Astrocyte (in vitro differentiated cells and primary cell): ENCODE results near the gene THAP6. TPM values are rescaled to one million over a fixed set of nuclear protein-coding genes. Genes with fewer than 3 reads are reported as not detected.
"Not testable (repeated sequence)": the region's sequence is repeated elsewhere in the genome, so short reads cannot be mapped to it uniquely, and the experiment has no call there.

ENCODE experiments used
- DNase-seq: peaks from one replicate; pipeline ENCODE4 v3.0.0-alpha.2; 2010; ENCODE audit warnings: low read depth
- FAIRE-seq: peaks from 2 replicates; lab custom pipeline; 2011; peaks lifted over from hg19 to GRCh38; lab: Jason Lieb, UNC
- H2AFZ ChIP-seq: 2 replicates; pipeline ENCODE4 v1.6.0; 2012; ENCODE audit warnings: low read depth, low read length, inconsistent platforms
- H3K27ac ChIP-seq: 2 replicates; pipeline ENCODE4 v1.5.1; 2011; ENCODE audit warnings: low read depth, low read length, inconsistent platforms
- H3K27me3 ChIP-seq: 2 replicates; pipeline ENCODE4 v1.6.0; 2011; ENCODE audit warnings: low read length, inconsistent platforms; ENCODE audit not compliant: insufficient read depth
- H3K36me3 ChIP-seq: 2 replicates; pipeline ENCODE4 v1.5.1; 2011; ENCODE audit warnings: low read length, inconsistent platforms; ENCODE audit not compliant: insufficient read depth
- H3K4me1 ChIP-seq: 2 replicates; pipeline ENCODE4 v1.5.1; 2011; ENCODE audit warnings: low read length, inconsistent platforms; ENCODE audit not compliant: insufficient read depth
- H3K4me2 ChIP-seq: 2 replicates; pipeline ENCODE4 v1.6.0; 2012; ENCODE audit warnings: low read length, inconsistent platforms
- H3K4me3 ChIP-seq: 2 replicates; pipeline ENCODE4 v1.5.1; 2011; ENCODE audit warnings: low read depth, mild to moderate bottlenecking, low read length, inconsistent platforms; ENCODE audit not compliant: insufficient read depth
- H3K79me2 ChIP-seq: 2 replicates; pipeline ENCODE4 v1.6.0; 2012; ENCODE audit warnings: mild to moderate bottlenecking, low read length, inconsistent platforms; ENCODE audit not compliant: insufficient read depth
- H3K9ac ChIP-seq: 2 replicates; pipeline ENCODE4 v1.6.0; 2012; ENCODE audit warnings: mild to moderate bottlenecking, low read length, inconsistent platforms
- H3K9me3 ChIP-seq: 2 replicates; pipeline ENCODE4 v1.5.1; 2012; ENCODE audit warnings: low read depth, mild to moderate bottlenecking, low read length, inconsistent platforms; ENCODE audit not compliant: insufficient read depth
- H4K20me1 ChIP-seq: 2 replicates; pipeline ENCODE4 v1.6.0; 2012; ENCODE audit warnings: low read length, inconsistent platforms; ENCODE audit not compliant: insufficient read depth
- H3K27ac Mint-ChIP-seq: one replicate; pipeline ENCODE4 v1.8.0; 2021; ENCODE audit warnings: mild to moderate bottlenecking, mixed read lengths; ENCODE audit not compliant: unreplicated experiment
- H3K27me3 Mint-ChIP-seq: one replicate; pipeline ENCODE4 v1.8.0; 2021; ENCODE audit warnings: low read depth, mixed read lengths; ENCODE audit not compliant: unreplicated experiment
- H3K36me3 Mint-ChIP-seq: one replicate; pipeline ENCODE4 v1.8.0; 2021; ENCODE audit warnings: low read depth, mixed read lengths; ENCODE audit not compliant: unreplicated experiment
- H3K4me1 Mint-ChIP-seq: one replicate; pipeline ENCODE4 v1.8.0; 2021; ENCODE audit warnings: low read depth, mixed read lengths; ENCODE audit not compliant: unreplicated experiment
- H3K4me3 Mint-ChIP-seq: one replicate; pipeline ENCODE4 v1.8.0; 2021; ENCODE audit warnings: mild to moderate bottlenecking, moderate library complexity, mixed read lengths; ENCODE audit not compliant: unreplicated experiment
- H3K9me3 Mint-ChIP-seq: one replicate; pipeline ENCODE4 v1.8.0; 2021; ENCODE audit warnings: mild to moderate bottlenecking, mixed read lengths; ENCODE audit not compliant: unreplicated experiment
- EZH2 ChIP-seq: IDR thresholded peaks from 2 replicates; pipeline ENCODE4 v1.6.1; 2012; ENCODE audit warnings: mild to moderate bottlenecking, low read length, inconsistent platforms; ENCODE audit not compliant: insufficient read depth
- total RNA-seq: library from RNA; stranded (reverse); gene quantifications from 2 replicates; pipeline ENCODE4 v1.2.1, GENCODE V29; 2021
- TF ChIP-seq, protein P1 (sequence below): IDR thresholded peaks from 2 replicates; pipeline ENCODE4 v1.5.1; 2011; ENCODE audit warnings: low read depth, mild to moderate bottlenecking, inconsistent platforms, low read length, moderate library complexity; ENCODE audit not compliant: insufficient read depth

THAP6 gene
- total RNA-seq, 1 donor from 2014 or later = 17.0 TPM

DNA sequence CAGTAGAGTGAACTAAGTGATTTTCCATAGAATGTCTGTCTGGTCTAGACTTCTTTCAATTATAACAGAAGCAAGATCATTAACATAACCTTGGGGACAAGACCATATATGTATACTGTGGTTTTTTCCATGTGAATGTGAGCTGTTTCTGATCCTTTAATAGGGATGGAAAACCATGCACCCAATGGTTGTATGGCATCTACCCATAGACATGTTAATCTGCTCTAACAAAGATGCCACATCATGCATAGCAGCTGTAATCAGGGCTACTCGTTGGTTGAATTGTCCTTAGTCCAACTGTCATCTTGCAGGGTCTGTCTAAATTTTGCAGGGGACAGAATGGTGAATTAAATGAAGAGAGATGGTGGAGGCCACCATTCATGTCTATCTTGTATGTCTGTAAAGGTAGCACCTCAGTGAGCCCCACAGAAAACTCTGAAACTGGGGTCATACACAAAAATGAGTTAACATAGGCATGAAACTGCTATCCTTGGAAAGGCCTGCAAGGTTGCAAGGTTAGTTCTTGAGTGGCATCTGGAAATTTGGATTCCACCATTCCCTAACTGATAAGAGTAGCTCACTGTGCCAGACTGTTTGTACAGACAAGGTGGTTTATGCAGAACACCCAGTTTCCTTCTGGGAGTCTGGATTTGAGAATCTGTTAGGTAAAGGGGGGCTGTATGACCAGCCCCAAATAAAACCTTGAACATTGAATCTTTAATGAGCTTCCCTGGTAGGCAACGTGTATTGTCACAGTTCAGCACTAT lies 16.5 kb downstream of the THAP6 start:
- Histone ChIP-seq H3K27me3 (no peaks in the 10 kb centered on the region), H2AFZ (no peak overlapping the region), H3K79me2 (no peaks in the 10 kb centered on the region), H3K4me1 (no peaks in the 10 kb centered on the region), H3K36me3 (peaks cover 9% of the 10 kb centered on the region), H3K4me2 (no peak overlapping the region), H4K20me1 (no peaks in the 10 kb centered on the region), H3K9ac (no peak overlapping the region), H3K27ac (no peak overlapping the region), H3K4me3 (no peak overlapping the region), H3K9me3 (no peaks in the 10 kb centered on the region)
- H3K4me3 Mint-ChIP-seq = no peak overlapping the region
- DNase-seq = no peak
- H3K27ac Mint-ChIP-seq = no peak overlapping the region
- no peak for FAIRE-seq
- peaks cover 16% of the 10 kb centered on the region for H3K9me3 Mint-ChIP-seq
- peaks cover 40% of the 10 kb centered on the region for H3K36me3 Mint-ChIP-seq
- no peaks in the 10 kb centered on the region for H3K27me3 Mint-ChIP-seq
- no peaks in the 10 kb centered on the region for H3K4me1 Mint-ChIP-seq
- TF ChIP-seq, protein P1, sequence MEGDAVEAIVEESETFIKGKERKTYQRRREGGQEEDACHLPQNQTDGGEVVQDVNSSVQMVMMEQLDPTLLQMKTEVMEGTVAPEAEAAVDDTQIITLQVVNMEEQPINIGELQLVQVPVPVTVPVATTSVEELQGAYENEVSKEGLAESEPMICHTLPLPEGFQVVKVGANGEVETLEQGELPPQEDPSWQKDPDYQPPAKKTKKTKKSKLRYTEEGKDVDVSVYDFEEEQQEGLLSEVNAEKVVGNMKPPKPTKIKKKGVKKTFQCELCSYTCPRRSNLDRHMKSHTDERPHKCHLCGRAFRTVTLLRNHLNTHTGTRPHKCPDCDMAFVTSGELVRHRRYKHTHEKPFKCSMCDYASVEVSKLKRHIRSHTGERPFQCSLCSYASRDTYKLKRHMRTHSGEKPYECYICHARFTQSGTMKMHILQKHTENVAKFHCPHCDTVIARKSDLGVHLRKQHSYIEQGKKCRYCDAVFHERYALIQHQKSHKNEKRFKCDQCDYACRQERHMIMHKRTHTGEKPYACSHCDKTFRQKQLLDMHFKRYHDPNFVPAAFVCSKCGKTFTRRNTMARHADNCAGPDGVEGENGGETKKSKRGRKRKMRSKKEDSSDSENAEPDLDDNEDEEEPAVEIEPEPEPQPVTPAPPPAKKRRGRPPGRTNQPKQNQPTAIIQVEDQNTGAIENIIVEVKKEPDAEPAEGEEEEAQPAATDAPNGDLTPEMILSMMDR = no peak
- TF ChIP-seq EZH2 = no peak

DNA sequence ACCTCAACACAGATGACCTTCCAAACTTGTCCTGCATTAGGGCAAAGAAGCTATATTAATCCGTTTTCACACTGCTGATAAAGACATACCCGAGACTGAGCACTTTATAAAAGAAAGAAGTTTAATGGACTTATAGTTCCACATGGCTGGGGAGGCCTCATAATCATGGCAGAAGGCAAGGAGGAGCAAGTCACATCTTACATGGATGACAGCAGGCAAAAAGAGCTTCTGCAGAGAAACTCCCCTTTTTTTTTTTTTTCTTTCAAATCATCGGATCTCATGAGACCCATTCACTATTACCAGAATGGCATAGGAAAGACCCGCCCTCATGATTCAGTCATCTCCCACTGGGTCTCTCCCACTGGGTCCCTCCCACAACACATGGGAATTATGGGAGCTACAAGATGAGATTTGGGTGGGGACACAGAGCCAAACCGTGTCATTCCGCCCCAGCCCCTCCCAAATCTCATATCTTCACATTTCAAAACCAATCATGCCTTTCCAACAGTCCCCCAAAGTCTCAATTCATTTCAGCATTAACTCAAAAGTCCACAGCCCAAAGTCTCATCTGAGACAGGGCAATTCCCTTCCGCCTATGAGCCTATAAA lies 17.4 kb downstream of the THAP6 start:
- H3K79me2 ChIP-seq, H3K4me1 Mint-ChIP-seq, H3K36me3 ChIP-seq, H4K20me1 ChIP-seq, H3K9me3 ChIP-seq, H2AFZ ChIP-seq, H3K9ac ChIP-seq, H3K27me3 Mint-ChIP-seq, DNase-seq, H3K27ac Mint-ChIP-seq, H3K4me1 ChIP-seq, H3K27me3 ChIP-seq, H3K4me3 Mint-ChIP-seq, H3K4me2 ChIP-seq, H3K27ac ChIP-seq, H3K4me3 ChIP-seq, FAIRE-seq: not testable (repeated sequence)
- H3K9me3 Mint-ChIP-seq = peaks cover 16% of the 10 kb centered on the region
- peaks cover 41% of the 10 kb centered on the region for H3K36me3 Mint-ChIP-seq

GRCh38 chr4:75533339-75533887 lies 19.1 kb downstream of the THAP6 start:
- not testable (repeated sequence) for H3K4me2 ChIP-seq, H3K27me3 Mint-ChIP-seq, H3K27me3 ChIP-seq, H2AFZ ChIP-seq, H3K4me3 ChIP-seq, H4K20me1 ChIP-seq, H3K4me1 ChIP-seq, FAIRE-seq, H3K4me1 Mint-ChIP-seq, H3K36me3 ChIP-seq, H3K9ac ChIP-seq, H3K27ac Mint-ChIP-seq, DNase-seq, H3K4me3 Mint-ChIP-seq, H3K9me3 ChIP-seq, H3K79me2 ChIP-seq, H3K27ac ChIP-seq
- Mint-ChIP-seq H3K9me3 (peaks cover 19% of the 10 kb centered on the region), H3K36me3 (peaks cover 41% of the 10 kb centered on the region)

DNA sequence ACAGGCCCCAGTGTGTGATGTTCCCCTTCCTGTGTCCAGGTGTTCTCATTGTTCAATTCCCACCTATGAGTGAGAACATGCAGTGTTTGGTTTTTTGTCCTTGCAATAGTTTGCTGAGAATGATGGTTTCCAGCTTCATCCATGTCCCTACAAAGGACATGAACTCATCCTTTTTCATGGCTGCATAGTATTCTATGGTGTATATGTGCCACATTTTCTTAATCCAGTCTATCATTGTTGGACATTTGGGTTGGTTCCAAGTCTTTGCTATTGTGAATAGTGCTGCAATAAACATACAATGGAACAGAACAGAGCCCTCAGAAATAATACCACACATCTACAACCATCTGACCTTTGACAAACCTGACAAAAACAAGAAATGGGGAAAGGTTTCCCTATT lies 19.7 kb downstream of the THAP6 start:
- H3K4me1 Mint-ChIP-seq = not testable (repeated sequence)
- H3K9me3 Mint-ChIP-seq = peaks cover 19% of the 10 kb centered on the region

DNA sequence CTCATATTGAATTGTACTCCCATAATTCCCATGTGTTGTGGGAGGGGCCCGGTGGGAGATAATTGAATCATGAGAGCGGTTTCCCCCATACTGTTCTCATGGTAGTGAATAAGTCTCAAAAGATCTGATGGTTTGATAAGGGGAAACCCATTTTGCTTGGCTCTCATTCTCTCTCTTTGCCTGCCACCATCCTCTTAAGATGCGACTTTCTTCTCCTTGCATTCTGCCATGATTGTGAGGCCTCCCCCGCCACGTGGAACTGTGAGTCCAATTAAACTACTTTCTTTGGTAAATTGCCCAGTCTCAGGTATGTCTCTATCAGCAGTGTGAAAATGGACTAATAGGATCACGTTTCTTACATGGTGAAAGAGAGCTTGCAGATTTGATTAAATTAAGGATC lies 23.0 kb downstream of the THAP6 start:
- H3K79me2 ChIP-seq, H3K27ac Mint-ChIP-seq, H4K20me1 ChIP-seq, H3K36me3 ChIP-seq, FAIRE-seq, H3K27me3 Mint-ChIP-seq, H3K4me3 ChIP-seq, H3K9ac ChIP-seq, H3K9me3 ChIP-seq, H3K4me3 Mint-ChIP-seq, DNase-seq, H3K27ac ChIP-seq, H3K4me2 ChIP-seq, H3K4me1 ChIP-seq, H3K27me3 ChIP-seq, H2AFZ ChIP-seq, H3K4me1 Mint-ChIP-seq: not testable (repeated sequence)
- Mint-ChIP-seq H3K9me3 (peaks cover 12% of the 10 kb centered on the region), H3K36me3 (peaks cover 23% of the 10 kb centered on the region)

More for the DNA sequence above, 19.7 kb downstream of the THAP6 start:
- H2AFZ ChIP-seq, DNase-seq, FAIRE-seq, H3K27me3 Mint-ChIP-seq, H3K4me3 Mint-ChIP-seq, H3K27ac ChIP-seq, H3K27me3 ChIP-seq, H3K9ac ChIP-seq, H3K36me3 ChIP-seq, H3K4me2 ChIP-seq, H3K9me3 ChIP-seq, H3K4me1 ChIP-seq, H3K79me2 ChIP-seq, H4K20me1 ChIP-seq, H3K4me3 ChIP-seq, H3K27ac Mint-ChIP-seq: not testable (repeated sequence)
- H3K36me3 Mint-ChIP-seq = peaks cover 41% of the 10 kb centered on the region
